Left kidney (tissue), 2 donors: Measurements from ENCODE around the gene CACNA1F. TPM values are rescaled to one million over a fixed set of nuclear protein-coding genes. Genes with fewer than 3 reads are reported as not detected.

ENCODE experiments used
- DNase-seq: peaks from one replicate; pipeline ENCODE4 v3.0.0-alpha.2; 2013
- polyA plus RNA-seq: library from polyadenylated mRNA; unstranded; fragments of 120-200 nt; gene quantifications from one replicate; pipeline ENCODE4 v1.2.1, GENCODE V29; 2013; ENCODE audit not compliant: insufficient read length

CACNA1F gene
- polyA plus RNA-seq, 1 donor: 0.47 TPM

- DNase-seq: no peak
Observed at GRCh38 chrX:49230500-49231232, 2.5 kb downstream of the CACNA1F start.

GRCh38 chrX:49228185-49228584 is 5.0 kb downstream of the CACNA1F start:
- DNase-seq: no peak

- DNase-seq: no peak
Observed at GRCh38 chrX:49227726-49228125, 5.4 kb downstream of the CACNA1F start.

GRCh38 chrX:49226946-49227345 is 6.2 kb downstream of the CACNA1F start:
- no peak for DNase-seq

GRCh38 chrX:49225858-49226257 is 7.3 kb downstream of the CACNA1F start:
- DNase-seq: no peak

GRCh38 chrX:49221868-49222267 is 11.3 kb downstream of the CACNA1F start:
- DNase-seq: no peak

- no peak for DNase-seq
Observed at GRCh38 chrX:49220100-49220499, 13.0 kb downstream of the CACNA1F start.

- DNase-seq: no peak
Observed at GRCh38 chrX:49214996-49215526, 18.1 kb downstream of the CACNA1F start.

- DNase-seq: no peak
Observed at GRCh38 chrX:49214416-49214815, 18.7 kb downstream of the CACNA1F start.

GRCh38 chrX:49212861-49213260 is 20.3 kb downstream of the CACNA1F start:
- no peak for DNase-seq

GRCh38 chrX:49212209-49212608 is 20.9 kb downstream of the CACNA1F start:
- no peak for DNase-seq

GRCh38 chrX:49211074-49211473 is 22.1 kb downstream of the CACNA1F start:
- no peak for DNase-seq

- no peak for DNase-seq
Observed at GRCh38 chrX:49210406-49210805, 22.7 kb downstream of the CACNA1F start.

GRCh38 chrX:49209434-49210251 is 23.5 kb downstream of the CACNA1F start:
- no peak for DNase-seq

GRCh38 chrX:49208399-49208798 is 24.7 kb downstream of the CACNA1F start:
- DNase-seq: no peak

GRCh38 chrX:49206543-49206942 is 26.6 kb downstream of the CACNA1F start:
- DNase-seq: no peak

- no peak for DNase-seq
Observed at GRCh38 chrX:49205443-49205842, 27.7 kb downstream of the CACNA1F start.

- no peak for DNase-seq
Observed at GRCh38 chrX:49204709-49205108, 28.4 kb downstream of the CACNA1F start.

- no peak for DNase-seq
Observed at GRCh38 chrX:49204017-49204416, 29.1 kb downstream of the CACNA1F start.

GRCh38 chrX:49203536-49203935 is 29.6 kb downstream of the CACNA1F start:
- DNase-seq: no peak

- no peak for DNase-seq
Observed at GRCh38 chrX:49202022-49202421, 31.1 kb downstream of the CACNA1F start.

- peak; percentile 70 for DNase-seq
Observed at GRCh38 chrX:49199906-49200771, 33.0 kb downstream of the CACNA1F start, which contains the start of gene SYP. Gene SYP, minus strand, starts transcription at chrX:49200193. Its CDS starts 7 bp downstream, at chrX:49200186.
